Gastrocnemius medialis (tissue), 4 donors: ENCODE results near the gene DNAAF5. TPM values are rescaled to one million over a fixed set of nuclear protein-coding genes. Genes with fewer than 3 reads are reported as not detected.

Source experiments
- ATAC-seq, 2 donors: fragments of 150-250 bp; one replicate each; pipeline ENCODE4 v1.9.1; 2016
- DNase-seq, 2 donors: peaks; one replicate each; pipeline ENCODE4 v3.0.0-alpha.2; 2019
- H3K27ac ChIP-seq, 4 donors: fragments of 200-600 bp; sonication (generic); 1 replicate in 1 of 4; 2 replicates in 3 of 4; pipeline ENCODE4 v1.5.1; 2016 to 2018; ENCODE audit warnings: mild to moderate bottlenecking in 2 of 4, moderate library complexity in 1 of 4
- H3K27me3 ChIP-seq, 3 donors: fragments of 200-600 bp; sonication (generic) in 2 of 3; 1 replicate in 1 of 3; 2 replicates in 2 of 3; pipeline versions ENCODE4 v1.5.1 to v1.6.0; 2016 to 2019; ENCODE audit warnings: mild to moderate bottlenecking in 1 of 3, moderate library complexity in 1 of 3
- H3K36me3 ChIP-seq, 2 donors: fragments of 200-600 bp; sonication (generic) in 1 of 2; one replicate each; pipeline ENCODE4 v1.5.1; 2017 to 2018
- H3K4me1 ChIP-seq, 2 donors: fragments of 200-600 bp; sonication (generic) in 1 of 2; one replicate each; pipeline ENCODE4 v1.5.1; 2016 to 2017; ENCODE audit warnings: mild to moderate bottlenecking in 2 of 2
- H3K4me3 ChIP-seq, 4 donors: fragments of 200-600 bp; sonication (generic) in 3 of 4; 1 replicate in 1 of 4; 2 replicates in 3 of 4; pipeline ENCODE4 v1.5.1; 2016 to 2019; ENCODE audit warnings: mild to moderate bottlenecking in 2 of 4
- H3K9me3 ChIP-seq, 3 donors: fragments of 200-600 bp; sonication (generic) in 2 of 3; 1 replicate in 1 of 3; 2 replicates in 2 of 3; pipeline ENCODE4 v1.5.1; 2016 to 2019
- POLR2A ChIP-seq, 2 donors: fragments of 450-650 bp; IDR thresholded peaks; one replicate each; pipeline ENCODE4 v1.6.1; 2017; ENCODE audit warnings: antibody characterized with exemption in 2 of 2, mild to moderate bottlenecking in 2 of 2, moderate library complexity in 2 of 2
- in situ Hi-C, 4 donors: fragments of 200-750 bp; cut with MboI; loops; one replicate each; pipeline versions ENCODE4 v1.15.0 to v1.8.0; 2017; ENCODE audit warnings: low sequenced_read_pairs in 4 of 4
- intact Hi-C: fragments of 100-400 bp; cut with DNase I; formaldehyde crosslinking; loops from one replicate; pipeline ENCODE4 v1.15.1; 2023; ENCODE audit warnings: low total_unique reads
- total RNA-seq, 4 donors: library from RNA; depleted of rRNA; stranded (reverse); fragments of >200 nt; gene quantifications; one replicate each; pipeline versions ENCODE4 v1.1.0 to v1.2.3, GENCODE V29; 2016
- TF ChIP-seq, protein P1 (sequence below), 5 experiments: fragments of 450-650 bp in 3 of 5; fragments of 200-600 bp in 2 of 5; sonication (generic) in 2 of 5; IDR thresholded peaks in 4 of 5; conservative IDR thresholded peaks in 1 of 5; 1 replicate in 4 of 5; 2 replicates in 1 of 5; pipeline ENCODE4 v1.5.1; 2016 to 2019; ENCODE audit warnings: antibody characterized with exemption in 5 of 5, mild to moderate bottlenecking in 3 of 5, moderate library complexity in 3 of 5

The DNAAF5 gene
- total RNA-seq, 4 donors from 2014 or later = 22.4 to 36.2 (median 30.6) TPM

DNA sequence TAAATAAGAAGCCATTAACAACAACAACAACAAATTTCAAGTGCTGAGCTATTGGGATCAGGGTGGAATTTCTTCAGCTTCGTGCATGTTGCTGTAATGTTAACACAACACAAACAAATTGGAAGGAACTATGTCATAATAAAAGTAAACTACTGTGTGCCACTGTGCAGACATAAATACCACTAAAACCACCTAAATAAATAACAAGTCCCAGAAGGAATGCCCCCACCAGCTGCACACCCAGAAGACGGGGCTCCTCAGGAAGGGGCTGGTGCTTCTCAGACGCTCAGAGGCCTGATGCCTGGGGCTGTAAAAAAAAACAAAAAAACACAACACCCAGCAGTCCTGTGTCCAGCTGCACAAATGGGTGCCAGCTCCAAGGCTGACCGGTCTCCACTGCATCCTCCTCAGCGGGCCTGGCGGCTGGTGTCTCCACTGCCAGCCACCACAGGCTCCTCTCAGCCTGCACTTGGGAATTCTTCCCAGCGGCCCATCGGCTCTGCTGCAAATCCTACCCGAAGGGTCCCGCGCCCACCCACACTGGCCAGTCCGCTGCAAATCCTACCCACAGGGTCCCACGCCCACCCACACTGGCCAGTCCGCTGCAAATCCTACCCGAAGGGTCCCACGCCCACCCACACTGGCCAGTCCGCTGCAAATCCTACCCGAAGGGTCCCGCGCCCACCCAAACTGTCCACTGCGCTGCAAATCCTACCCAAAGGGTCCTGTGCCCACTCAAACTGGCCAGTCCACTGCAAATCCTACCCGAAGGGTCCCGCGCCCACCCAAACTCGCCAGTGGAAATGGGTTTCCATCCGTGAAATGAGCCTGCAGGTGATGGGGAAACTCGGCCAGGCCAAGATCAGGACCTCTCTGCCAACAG, 35.8 kb upstream of the DNAAF5 start:
- TF ChIP-seq POLR2A (IDR thresholded peaks at IDR 0.05) = no peak
- TF ChIP-seq, protein P1, sequence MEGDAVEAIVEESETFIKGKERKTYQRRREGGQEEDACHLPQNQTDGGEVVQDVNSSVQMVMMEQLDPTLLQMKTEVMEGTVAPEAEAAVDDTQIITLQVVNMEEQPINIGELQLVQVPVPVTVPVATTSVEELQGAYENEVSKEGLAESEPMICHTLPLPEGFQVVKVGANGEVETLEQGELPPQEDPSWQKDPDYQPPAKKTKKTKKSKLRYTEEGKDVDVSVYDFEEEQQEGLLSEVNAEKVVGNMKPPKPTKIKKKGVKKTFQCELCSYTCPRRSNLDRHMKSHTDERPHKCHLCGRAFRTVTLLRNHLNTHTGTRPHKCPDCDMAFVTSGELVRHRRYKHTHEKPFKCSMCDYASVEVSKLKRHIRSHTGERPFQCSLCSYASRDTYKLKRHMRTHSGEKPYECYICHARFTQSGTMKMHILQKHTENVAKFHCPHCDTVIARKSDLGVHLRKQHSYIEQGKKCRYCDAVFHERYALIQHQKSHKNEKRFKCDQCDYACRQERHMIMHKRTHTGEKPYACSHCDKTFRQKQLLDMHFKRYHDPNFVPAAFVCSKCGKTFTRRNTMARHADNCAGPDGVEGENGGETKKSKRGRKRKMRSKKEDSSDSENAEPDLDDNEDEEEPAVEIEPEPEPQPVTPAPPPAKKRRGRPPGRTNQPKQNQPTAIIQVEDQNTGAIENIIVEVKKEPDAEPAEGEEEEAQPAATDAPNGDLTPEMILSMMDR (IDR thresholded peaks at IDR 0.05 in 4 of 5, conservative IDR thresholded peaks at IDR 0.05 in 1 of 5) = no peak
- no peak overlapping the region for H3K4me3 ChIP-seq
- H3K36me3 ChIP-seq = no peaks in the 10 kb centered on the region
- no peaks in the 10 kb centered on the region for H3K27me3 ChIP-seq
- intact Hi-C loops = no loop called here
- in situ Hi-C loops = no loop called here
- ATAC-seq (no peak), DNase-seq (no peak)
- H3K4me1 ChIP-seq = no peaks in the 10 kb centered on the region
- no peak overlapping the region for H3K27ac ChIP-seq
- peaks cover 0 to 14% (median 4%) of the 10 kb centered on the region in 3 donors for H3K9me3 ChIP-seq

DNA sequence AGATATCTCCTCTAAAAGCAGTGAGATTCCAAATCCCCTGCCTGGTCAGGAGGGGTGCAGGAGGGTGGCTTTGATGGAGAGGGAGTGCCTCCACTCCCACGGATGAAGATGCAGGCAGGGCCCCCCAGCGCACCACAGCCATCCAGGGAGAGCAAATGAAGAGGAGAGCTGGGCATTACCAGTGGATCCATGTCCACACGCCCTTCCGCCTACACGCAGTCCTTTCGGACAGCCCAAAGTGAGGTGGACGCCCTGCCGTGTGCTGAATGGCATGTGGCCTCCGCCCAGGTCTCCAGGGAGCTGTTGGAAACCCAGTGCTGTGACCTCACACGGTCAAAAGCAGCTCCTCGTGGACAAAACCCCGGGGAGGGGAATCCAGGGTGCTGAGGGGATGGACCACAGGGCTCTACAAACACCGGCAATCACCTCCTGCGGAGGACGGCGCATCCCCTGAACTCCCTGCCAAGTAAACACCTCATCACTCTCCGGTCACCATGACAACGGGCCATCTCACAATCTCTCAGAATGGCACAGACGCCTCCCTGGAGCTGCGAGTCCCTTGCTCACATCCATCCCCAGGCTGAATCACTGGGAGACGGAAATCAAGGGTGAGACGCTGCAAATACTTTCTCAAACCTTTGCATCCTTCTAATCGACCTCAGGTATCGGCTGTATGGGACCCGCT, 35.0 kb upstream of the DNAAF5 start:
- Histone ChIP-seq H3K27me3 (no peaks in the 10 kb centered on the region), H3K36me3 (no peaks in the 10 kb centered on the region), H3K9me3 (peaks cover 0 to 11% (median 0%) of the 10 kb centered on the region in 3 donors), H3K27ac (no peak overlapping the region), H3K4me3 (no peak overlapping the region), H3K4me1 (no peaks in the 10 kb centered on the region)
- intact Hi-C loops = no loop called here
- TF ChIP-seq POLR2A (IDR thresholded peaks at IDR 0.05) = no peak
- TF ChIP-seq, protein P1 (IDR thresholded peaks at IDR 0.05 in 4 of 5, conservative IDR thresholded peaks at IDR 0.05 in 1 of 5) = no peak
- DNase-seq (no peak), ATAC-seq (no peak)
- in situ Hi-C loops = no loop called here

GRCh38 chr7:693280-693679, 33.2 kb upstream of the DNAAF5 start:
- no peaks in the 10 kb centered on the region for H3K36me3 ChIP-seq
- H3K4me3 ChIP-seq = no peak overlapping the region
- H3K9me3 ChIP-seq = peaks cover 0 to 8% (median 0%) of the 10 kb centered on the region in 3 donors
- DNase-seq (no peak), ATAC-seq (no peak)
- H3K27me3 ChIP-seq = no peaks in the 10 kb centered on the region
- H3K27ac ChIP-seq = no peak overlapping the region
- intact Hi-C loops (no loop called here), in situ Hi-C loops (no loop called here)
- no peaks in the 10 kb centered on the region for H3K4me1 ChIP-seq
- TF ChIP-seq, protein P1 (IDR thresholded peaks at IDR 0.05 in 4 of 5, conservative IDR thresholded peaks at IDR 0.05 in 1 of 5) = no peak
- TF ChIP-seq POLR2A (IDR thresholded peaks at IDR 0.05) = no peak

DNA sequence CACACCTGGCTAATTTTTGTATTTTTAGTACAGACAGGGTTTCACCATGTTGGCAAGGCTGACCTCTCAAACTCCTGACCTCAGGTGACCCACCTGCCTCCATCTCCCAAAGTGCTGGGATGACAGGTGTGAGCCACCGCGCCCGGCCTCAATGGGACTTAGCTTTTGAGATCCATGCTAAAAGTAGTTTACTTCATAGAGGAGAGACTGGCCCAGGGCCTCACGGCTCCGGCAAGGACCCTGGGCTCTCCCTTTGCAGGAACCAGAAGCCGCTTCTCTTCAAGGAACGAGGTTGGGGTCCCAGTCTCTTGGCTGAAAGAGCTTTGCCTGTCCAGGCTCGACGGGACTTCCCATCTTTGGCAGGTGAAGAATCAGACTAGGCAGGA, 30.1 kb upstream of the DNAAF5 start:
- Histone ChIP-seq H3K27me3 (no peaks in the 10 kb centered on the region), H3K9me3 (no peaks in the 10 kb centered on the region), H3K4me1 (no peaks in the 10 kb centered on the region), H3K36me3 (no peaks in the 10 kb centered on the region), H3K27ac (no peak overlapping the region), H3K4me3 (no peak overlapping the region)
- TF ChIP-seq POLR2A (IDR thresholded peaks at IDR 0.05) = no peak
- TF ChIP-seq, protein P1 (IDR thresholded peaks at IDR 0.05 in 4 of 5, conservative IDR thresholded peaks at IDR 0.05 in 1 of 5) = no peak
- DNase-seq (no peak), ATAC-seq (no peak)
- in situ Hi-C loops = no loop called here
- intact Hi-C loops = no loop called here
